Bone marrow (tissue), 2 donors: ENCODE data around the gene CEP63.
"Not testable (repeated sequence)": the region's sequence is repeated elsewhere in the genome, so short reads cannot be mapped to it uniquely, and the experiment has no call there.

ENCODE experiments used
- DNase-seq, 2 donors: peaks; one replicate each; lab custom pipeline; 2025; lab: John Stamatoyannopoulos, UW

Gene CEP63

GRCh38 chr3:134516905-134517304 lies 31.0 kb downstream of the CEP63 start:
- DNase-seq: no peak

GRCh38 chr3:134517791-134518190 lies 31.9 kb downstream of the CEP63 start:
- peak in 1 of 2 donors; percentile 8 for DNase-seq

- DNase-seq: no peak
Measured at GRCh38 chr3:134522541-134522940, 36.7 kb downstream of the CEP63 start.

GRCh38 chr3:134525293-134525692 lies 39.4 kb downstream of the CEP63 start:
- DNase-seq: no peak

GRCh38 chr3:134526319-134526718 lies 40.5 kb downstream of the CEP63 start:
- DNase-seq: no peak

GRCh38 chr3:134527037-134527436 lies 41.2 kb downstream of the CEP63 start:
- no peak for DNase-seq

GRCh38 chr3:134527538-134528186 lies 41.8 kb downstream of the CEP63 start:
- no peak for DNase-seq

GRCh38 chr3:134533493-134533892 lies 47.6 kb downstream of the CEP63 start:
- DNase-seq: no peak

- DNase-seq: peak in 1 of 2 donors; percentile 8
Measured at GRCh38 chr3:134535186-134535970, 49.5 kb downstream of the CEP63 start.

GRCh38 chr3:134536781-134537180 lies 50.9 kb downstream of the CEP63 start:
- no peak for DNase-seq

GRCh38 chr3:134542287-134542958 lies 56.6 kb downstream of the CEP63 start:
- no peak for DNase-seq

GRCh38 chr3:134543113-134543512 lies 57.3 kb downstream of the CEP63 start:
- DNase-seq: no peak

- DNase-seq: peak in 1 of 2 donors; percentile 34
Measured at GRCh38 chr3:134544316-134544715, 58.5 kb downstream of the CEP63 start.

GRCh38 chr3:134544783-134545182 lies 58.9 kb downstream of the CEP63 start:
- not testable (repeated sequence) for DNase-seq

GRCh38 chr3:134545818-134546217 lies 60.0 kb downstream of the CEP63 start:
- DNase-seq: no peak

- no peak for DNase-seq
Measured at GRCh38 chr3:134552784-134553183, 66.9 kb downstream of the CEP63 start.

- no peak for DNase-seq
Measured at GRCh38 chr3:134559591-134559990, 73.7 kb downstream of the CEP63 start.

- no peak for DNase-seq
Measured at GRCh38 chr3:134562055-134562454, 76.2 kb downstream of the CEP63 start.

- no peak for DNase-seq
Measured at GRCh38 chr3:134563601-134564000, 77.7 kb downstream of the CEP63 start.

- DNase-seq: no peak
Measured at GRCh38 chr3:134564991-134565390, 79.1 kb downstream of the CEP63 start.

- DNase-seq: no peak
Measured at GRCh38 chr3:134567605-134568004, 81.7 kb downstream of the CEP63 start.

GRCh38 chr3:134568790-134569189 lies 82.9 kb downstream of the CEP63 start:
- no peak for DNase-seq

GRCh38 chr3:134569899-134570298 lies 84.0 kb downstream of the CEP63 start:
- DNase-seq: not testable (repeated sequence)
